PFSK-1 (cell line): ENCODE results near the gene LY9.

ENCODE experiments used
- FOXP2 ChIP-seq: optimal IDR thresholded peaks from 2 replicates; pipeline ENCODE3; 2011; ENCODE audit warnings: borderline replicate concordance, control low read depth, inconsistent platforms; ENCODE audit not compliant: insufficient read depth; ENCODE audit errors: extremely low read length, extremely low read depth
- POLR2AphosphoS5 ChIP-seq: IDR thresholded peaks from 2 replicates; pipeline ENCODE4 v1.6.1; 2012; ENCODE audit warnings: low read depth, mild to moderate bottlenecking, control low read depth, low read length, moderate library complexity
- REST ChIP-seq, 2 experiments: IDR thresholded peaks; 2 replicates each; pipeline versions ENCODE4 v1.6.1 to v1.8.0; 2011 to 2012; ENCODE audit warnings: low read depth in 2 of 2, low read length in 2 of 2, control low read depth in 1 of 2, inconsistent platforms in 1 of 2, mild to moderate bottlenecking in 1 of 2, moderate library complexity in 1 of 2; ENCODE audit not compliant: insufficient read depth in 1 of 2

DNA sequence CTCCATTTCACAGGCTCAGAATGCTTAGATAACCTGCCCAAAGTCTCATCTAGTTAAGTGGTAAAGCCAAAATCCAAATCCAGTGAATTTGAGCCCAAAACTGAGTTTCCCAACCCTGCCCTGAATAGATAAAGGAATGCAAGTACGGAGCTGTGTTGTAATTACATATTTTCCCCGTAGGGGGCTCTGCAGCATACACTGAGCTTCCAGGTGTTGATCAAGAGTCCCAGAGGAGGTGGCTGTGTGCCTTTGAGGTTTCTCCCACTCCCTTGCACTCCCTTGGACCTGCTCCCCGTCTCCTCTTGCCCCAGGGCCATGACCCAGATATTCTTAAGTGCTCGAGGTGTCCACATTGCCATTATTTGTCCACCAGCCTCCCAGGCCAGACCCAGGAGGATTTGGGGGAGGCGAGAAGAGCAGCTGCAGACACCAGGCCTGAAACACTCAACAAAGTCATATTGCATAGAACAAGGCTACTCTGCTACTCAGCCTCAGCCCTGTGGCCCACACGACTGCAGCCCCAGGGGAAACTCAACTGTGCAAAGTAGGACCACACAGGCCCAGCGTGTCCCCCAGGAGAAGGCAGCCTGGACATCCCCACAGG is 18.4 kb upstream of the LY9 start:
- TF ChIP-seq POLR2AphosphoS5, result no peak
- no peak for TF ChIP-seq FOXP2
- no peak for TF ChIP-seq REST (IDR thresholded peaks at IDR 0.05; ENCODE audit: insufficient read depth in 1 of 2, low read depth in 2 of 2, low read length in 2 of 2)
